GM19395 (cell line): ENCODE measurements around the gene WNT11.
A peak's percentile ranks its signal among the peaks of the same experiment; 100 is the strongest.

Experiments
- ATAC-seq: cut with Tn5 transposase; IDR thresholded peaks from one replicate; pipeline ENCODE4 v1.9.1; 2021; ENCODE audit warnings: mild to moderate bottlenecking, moderate library complexity; ENCODE audit not compliant: unreplicated experiment

The WNT11 gene

DNA sequence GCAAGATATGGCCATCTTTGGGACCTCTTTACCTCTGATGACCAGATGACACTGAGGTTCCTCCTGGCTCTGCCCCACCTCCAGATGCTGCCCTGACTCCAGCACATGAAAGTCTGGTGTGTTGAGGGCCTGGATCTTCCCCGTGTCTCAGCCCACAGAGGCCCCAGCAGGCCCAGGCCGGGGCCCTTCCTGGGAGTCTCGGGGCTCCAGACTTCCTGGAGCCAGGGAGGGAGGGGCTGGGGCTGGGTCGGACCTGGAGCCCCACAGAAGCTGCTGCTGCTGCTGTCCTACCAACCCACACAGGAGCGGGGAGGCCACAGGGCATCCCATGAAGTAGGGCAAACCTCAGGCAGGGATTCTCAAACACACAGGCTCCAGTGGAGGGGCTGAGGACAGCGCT lies 32.2 kb upstream of the WNT11 start:
- ATAC-seq: no peak

DNA sequence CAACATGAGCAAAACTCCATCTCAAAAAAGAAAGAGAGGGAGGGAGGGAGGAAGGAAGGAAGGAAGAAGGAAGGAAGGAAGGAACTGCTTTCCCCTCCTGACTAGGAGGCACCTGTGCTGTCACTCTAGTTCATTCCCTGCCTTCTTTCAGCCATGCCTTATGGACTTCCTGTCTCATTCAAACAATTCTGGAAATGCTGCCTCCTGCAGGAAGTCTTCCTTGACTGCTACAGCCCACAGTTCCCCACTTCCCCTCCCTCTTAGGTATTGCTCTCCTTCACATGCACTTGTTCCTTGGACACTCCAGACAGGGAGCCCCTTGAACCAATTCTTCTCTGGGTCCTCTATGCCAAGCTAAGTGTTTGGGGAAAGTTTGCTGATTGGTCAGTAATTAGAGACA lies 31.6 kb upstream of the WNT11 start:
- no peak for ATAC-seq

DNA sequence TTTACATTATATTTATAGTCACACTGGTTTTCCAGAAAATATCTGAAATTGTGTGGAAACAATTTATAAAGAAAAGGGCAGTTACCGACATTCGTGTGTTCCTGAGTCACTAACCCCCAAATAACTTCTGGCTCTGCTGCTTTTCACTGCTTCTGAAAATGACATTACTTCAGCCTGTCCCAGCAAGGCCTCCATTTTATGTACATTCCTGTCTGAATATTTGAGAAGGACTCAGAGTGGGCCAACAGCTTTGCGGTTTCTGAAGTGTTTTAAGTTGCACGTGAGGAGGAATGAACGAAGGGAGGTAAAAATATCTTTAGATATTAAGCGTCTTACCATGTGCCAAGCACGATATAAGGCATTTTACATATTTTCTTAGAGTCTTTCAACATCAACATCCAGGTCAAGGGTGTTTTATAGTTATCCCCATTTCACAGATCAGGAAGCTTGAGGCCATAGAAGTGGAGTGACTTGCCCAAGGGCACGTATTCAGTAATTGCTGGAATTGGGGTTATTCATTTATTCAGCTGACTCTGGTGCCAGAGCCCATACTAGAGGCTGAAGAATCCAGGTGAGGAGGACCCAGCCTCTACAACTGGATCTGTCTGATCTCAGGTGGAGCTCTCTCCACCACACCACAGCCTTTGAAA lies 30.8 kb upstream of the WNT11 start:
- ATAC-seq: no peak

DNA sequence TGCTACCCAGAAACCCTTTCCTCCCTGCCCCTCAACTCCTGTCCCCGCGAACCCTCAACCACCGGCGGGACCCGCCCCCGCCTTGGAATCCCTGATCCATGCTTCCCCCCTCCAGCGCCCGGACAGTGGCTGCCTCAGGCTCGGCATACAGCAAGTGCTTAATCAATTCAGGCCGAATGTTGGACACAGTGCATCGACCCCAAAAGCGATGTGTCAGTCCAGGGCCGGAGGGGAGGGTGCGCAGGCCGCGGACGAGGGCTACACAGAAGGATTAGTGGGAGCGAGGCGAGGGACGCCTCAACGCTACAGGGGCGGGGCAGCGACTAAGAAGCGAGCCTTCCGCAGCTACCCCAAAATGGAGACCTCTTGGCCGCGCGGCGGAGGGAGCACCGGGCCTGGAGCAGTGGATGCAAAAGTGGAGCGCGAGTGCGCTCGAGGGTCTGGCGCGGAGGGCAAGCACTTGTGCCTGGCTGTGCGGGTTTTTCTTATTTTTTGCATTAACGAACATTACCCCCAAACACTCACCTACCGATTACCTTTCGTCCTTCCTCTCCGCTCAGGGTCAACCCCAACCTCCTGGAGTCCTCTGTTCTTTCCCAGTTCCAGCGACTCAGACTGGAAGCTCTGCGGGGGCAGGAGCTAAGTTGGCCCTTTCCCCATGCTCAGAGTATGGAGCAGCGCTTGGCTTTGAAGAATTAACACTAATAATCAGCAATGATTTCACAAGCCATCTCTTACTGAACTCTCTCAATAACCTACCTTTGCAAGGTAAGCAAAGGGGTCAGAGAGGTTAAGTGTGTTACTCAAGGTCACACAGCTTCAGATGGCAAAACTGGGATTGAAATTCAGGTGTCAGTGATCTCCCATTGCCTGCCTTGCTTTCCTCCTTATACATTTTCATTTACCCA lies 30.0 kb upstream of the WNT11 start:
- ATAC-seq: peak; percentile 29

DNA sequence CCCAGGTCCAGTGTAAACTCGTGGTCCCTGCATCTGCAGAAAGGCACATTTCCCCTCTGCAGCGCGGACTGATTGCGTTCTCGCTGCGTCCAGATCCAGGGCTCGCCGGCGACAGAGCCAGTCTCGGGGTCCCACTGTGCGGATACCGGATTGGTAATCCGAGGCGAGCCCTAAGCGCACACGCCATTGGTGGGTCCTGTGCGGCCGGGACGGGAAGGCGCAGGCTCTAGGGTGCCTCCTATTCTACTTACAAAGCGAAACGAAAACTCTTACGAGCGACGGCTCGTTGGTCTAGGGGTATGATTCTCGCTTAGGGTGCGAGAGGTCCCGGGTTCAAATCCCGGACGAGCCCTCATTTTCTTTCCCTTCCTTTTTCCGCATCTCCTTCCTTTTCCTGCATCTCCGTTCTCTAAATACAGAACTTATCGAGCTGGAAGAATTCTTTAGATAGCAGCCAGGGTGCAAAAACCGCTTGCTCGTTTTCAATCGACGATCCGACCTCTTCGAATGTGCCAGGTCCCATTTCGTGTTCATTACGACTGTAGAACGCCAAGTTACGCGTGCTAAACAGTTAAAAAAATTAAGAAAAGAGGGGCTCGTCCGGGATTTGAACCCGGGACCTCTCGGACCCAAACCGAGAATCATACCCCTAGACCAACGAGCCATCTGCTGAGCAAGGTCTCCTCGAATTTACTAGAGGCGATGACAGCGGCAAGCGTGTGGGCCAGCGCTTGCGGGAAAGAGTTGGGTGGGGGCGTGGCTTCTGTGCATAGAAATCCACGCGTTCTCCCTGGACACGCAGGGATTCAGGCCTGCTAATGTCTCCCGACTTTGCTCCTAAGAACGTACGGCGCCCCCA lies 29.2 kb upstream of the WNT11 start:
- ATAC-seq: peak; percentile 72

DNA sequence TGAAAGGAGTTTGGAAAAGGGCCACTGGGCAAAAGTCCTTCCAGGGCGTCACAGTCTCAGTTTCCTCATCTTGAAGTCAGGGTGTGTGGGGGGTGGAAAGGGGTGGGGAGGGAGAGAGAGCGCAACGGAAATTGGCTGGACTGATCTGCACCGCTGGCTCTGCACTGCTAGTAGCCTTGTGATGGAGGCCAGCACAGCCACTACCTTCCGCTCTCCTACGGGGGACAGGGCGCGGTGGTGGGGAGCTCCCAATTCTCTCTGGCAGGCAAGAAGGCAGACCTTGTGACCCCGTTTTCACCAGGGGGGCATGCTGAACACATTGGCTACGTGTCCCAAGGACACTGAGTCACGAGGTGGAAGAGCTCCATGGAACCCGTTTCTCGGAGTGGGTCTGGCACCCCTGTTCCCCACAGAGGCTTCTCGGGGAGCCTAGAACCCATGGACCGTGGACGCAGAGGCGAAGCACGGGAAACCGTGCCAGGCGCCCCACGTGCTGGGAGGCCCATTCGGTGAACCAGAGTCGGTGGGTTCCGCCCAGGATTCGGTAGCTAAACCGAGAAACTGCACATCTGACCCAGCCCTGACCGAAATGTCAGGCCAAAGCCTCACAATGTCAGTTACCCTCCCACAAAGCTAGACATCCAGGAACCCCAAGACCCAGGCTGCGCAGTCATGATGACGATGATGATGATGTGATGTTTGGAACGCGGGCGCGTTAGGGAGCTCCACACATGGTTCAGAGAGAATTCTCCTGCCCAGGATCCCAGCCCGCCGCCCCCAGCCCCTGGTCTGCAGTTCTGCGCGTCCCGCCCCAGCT lies 28.3 kb upstream of the WNT11 start:
- peak; percentile 8 for ATAC-seq

DNA sequence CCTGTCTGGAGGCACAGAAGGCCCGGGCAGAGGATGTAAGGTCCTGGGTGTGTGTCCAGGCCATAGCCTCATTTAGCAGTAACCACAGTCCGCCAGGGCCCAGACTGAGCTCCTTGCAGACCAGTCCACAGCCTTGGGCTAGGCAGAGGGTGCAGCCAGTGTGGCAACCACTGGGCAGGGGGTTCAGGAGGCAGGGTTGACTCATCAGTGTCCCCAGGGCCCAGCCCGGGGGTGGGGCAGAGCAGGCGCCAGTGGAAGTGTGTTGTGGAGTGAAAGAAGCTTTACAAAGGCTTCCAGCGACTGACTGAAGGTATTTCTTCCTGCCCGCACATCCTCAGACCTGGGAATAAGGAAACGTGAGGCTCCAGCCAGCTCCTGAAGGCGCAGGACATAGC lies 27.7 kb upstream of the WNT11 start:
- no peak for ATAC-seq

DNA sequence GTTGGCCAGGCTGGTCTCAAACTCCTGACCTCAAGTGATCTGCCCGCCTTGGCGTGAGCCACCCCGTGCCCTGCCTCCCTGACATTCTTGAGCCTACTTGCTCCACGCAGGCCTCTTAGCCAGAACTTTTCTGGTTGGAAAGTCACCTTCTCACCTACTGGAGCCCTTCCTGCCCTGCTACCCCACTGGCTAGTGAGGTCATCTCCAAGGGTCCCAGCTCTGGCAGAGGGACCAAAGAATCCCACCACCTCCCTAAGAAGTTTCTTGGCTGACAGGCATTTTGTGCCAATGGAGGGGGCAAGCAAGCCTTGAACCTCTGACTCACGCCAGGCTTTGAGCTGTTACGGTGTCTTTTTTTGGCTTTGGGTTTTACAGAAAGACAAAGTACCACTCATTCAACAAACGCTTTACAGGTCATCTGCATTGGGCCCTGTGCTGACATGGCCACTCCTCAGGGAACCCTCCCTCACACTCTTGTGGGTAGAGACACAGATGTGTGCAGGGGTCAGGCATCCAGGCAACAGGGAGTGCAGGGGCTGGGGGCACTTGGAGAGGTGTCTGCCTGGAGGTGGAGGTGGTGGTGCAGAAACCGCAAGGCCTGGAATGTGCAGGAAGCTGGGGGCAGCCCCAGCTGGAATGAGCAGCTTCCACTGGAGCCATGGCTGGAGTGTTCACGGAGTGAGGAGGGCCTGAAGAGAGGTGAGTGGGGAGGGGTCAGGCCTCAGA lies 27.1 kb upstream of the WNT11 start:
- ATAC-seq: no peak

DNA sequence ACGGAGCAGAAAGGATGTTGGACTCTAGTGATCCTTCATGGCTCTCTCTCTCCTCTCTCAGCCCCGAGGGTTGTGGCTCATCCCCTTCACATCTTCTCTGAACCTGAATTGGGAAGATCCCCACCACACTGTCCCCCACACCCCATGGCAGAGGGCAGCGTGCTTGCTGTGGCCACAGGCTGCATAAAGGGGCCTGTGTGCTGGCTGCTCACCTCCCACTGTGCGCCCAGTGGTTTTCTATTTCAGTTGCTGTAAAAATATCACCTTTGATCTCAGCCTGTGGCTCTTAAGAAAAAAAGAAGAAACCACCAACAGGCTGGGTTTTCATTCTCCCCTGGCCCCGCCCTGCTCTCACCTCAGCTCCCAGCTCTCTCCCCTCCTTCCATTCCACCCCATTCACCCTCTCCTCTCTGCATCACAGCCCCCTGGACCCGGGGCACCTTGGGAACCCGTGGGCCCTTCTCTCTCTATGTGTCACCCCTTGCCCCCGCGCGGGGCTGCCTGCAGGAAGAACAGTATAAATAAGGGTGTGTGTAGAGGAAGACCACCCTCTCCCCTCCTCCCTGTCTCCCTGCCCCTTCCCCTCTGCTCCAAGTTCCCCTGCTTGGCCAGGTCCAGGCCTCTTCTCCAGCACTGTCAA lies 25.8 kb upstream of the WNT11 start:
- ATAC-seq: no peak

DNA sequence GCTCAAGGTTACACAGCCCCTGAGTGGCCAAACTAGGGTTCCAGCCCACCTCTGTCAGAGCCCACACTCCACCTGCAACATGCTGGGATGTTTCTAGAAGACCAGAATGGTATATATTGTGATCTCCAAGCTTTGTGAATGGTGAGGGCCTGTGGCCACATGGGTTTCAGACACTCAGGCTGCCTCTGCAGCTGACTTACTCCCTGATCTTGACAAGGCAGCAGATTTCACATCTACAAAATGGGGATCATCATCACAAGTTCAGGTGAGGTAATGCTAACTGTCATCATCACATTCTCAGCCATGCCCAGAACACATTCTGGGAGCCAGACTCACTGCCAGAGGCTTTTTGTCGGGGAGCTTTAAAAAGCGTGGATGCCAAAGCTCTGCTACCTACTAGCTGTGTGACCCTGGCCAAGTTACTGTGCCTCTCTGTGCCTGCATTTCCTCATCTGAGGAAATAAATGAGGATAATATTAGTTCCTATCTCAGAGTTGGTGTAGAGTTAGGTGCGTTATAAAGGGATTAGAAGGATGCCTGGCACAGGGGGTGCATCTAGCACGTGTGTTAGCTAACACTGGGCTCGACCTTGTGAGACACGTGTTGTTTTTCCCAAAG lies 24.9 kb upstream of the WNT11 start:
- ATAC-seq: no peak

DNA sequence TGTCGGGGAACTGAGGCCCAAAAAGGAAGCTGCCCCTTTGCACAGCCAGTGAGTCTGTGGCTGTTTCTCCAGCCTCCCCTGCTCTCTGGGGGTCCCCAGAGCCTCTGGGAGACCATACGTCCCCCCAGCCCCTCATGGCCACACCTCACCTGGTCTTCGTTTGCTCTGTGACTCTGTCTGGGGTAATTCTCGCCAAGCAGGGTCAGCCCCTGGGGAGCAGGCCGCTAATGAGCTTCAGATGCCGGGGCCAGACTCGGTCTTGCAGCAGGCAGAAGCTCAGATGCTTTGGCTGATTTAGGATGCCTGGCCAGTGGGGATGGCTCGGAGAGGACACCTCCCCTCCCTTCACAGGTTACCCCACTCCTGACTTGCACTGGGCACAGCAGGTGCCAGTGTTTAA lies 24.1 kb upstream of the WNT11 start:
- no peak for ATAC-seq

DNA sequence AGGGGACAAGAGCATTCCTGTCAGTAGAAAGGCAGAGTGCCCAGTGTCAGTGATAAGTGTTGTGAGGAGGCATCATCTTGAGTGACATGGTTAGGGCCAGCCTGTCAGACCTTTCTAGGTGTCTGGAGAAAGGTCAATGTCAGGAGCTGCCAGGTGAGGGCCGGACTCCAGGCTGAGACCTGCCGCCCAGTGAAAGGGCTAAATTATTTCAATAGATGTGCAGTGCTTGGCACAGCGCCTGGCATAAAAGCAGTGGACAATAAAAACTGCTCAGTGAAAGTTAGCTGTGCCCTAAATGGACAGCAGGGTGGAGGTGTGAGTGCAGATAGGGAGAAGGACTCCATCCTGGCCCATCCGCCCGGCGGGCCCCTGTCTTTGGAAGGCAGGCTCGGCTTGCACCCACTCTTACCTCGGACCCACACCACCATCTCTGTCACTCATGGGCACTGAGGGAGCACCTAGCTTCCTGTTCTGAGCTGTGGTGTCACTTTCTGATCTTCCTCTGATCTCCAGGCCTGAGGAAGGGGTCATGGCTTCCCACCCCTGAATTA lies 23.5 kb upstream of the WNT11 start:
- no peak for ATAC-seq

DNA sequence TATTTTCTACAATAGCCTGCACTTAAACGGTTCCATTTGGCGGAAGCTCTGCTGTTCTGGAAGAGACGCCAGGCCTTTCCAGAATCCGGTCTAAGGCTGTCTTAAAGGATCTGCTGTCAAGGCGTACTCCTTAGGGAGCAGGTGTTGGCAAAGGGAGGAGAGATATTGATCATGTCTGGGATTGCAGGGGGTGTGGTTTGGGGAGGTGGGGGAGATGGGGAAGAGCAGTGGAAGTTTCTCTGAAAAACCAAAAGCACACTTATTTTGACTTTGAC lies 22.5 kb upstream of the WNT11 start:
- ATAC-seq: no peak

DNA sequence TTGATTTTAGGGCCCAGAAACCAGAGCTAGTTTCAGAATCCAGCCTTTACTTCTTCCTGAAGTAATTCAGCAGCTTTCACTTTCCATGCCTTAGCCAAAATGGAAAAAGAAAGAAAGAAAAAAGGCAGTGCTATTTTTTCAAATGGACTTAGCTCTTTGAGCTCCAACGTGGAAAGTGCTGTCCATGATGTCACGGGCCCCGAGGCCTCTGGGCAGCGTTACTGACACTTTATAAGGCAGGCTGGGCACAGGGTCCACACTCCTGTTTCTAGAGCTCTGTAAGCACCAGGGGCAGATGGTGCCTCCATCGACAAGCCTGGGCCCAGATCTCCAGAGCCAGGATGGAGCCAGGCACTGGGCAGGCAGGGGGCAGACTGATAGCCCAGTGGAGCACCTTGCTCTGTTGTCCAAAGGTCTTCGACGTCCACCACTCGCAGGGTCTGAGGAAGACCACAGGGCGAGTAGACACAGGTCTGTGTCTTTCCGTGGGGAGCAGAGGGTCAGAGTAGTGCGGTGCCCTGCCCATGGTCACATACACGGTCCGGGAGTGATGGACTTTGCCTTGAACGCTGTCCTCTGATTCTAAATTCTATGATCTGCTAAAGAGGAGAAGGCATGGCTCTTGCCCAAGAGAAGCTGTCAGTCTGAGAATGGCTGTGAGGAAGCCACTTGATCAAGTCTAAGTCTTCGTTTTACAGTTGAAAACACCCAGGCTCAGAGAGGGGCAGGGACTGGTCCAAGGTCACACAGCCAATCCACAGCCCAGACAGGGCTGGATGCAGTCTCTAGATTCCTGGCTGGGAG lies 22.0 kb upstream of the WNT11 start:
- ATAC-seq: no peak

DNA sequence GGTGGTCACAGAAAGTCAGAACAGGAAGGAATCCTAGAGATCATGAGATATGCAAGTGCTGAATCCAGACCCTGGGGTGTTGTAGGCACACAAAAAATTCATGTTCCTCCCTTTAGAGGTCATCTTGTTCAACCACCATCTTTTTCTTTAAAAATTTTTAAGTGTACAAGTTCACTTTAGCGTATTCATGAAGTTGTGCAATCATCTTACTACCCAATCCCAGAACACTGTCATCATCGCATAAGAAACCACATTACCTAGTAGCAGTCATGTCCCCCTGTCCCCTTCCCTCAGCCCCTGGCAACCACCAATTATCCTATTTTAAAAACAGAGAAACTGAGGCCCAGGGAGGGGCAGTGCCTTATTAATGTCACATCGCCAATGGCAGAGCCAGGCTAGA lies 20.3 kb upstream of the WNT11 start:
- ATAC-seq: no peak

DNA sequence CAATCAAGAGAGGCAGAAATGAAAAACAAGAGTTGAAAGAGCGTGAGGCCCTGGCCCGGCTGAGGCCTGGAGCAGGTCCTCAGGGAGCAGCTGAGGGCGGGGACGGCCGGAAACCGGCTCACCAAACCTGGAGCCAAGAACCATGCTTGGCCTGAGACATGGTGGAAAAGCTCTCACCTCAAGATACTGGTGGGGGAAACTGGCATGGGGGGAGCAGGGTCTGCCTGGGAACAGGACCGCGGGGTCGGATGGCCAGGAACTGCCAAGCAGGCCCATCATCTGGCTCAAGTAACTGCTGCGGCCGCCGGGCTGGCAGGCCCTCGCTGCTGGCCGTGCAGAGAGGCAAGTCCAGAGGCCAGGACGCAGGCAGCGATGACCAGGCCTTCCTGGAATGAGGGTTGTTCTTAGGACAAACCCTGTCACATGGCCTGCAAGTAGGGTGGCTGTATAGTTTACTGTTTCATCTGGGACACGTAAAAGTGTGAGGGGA lies 18.9 kb upstream of the WNT11 start:
- ATAC-seq: no peak

DNA sequence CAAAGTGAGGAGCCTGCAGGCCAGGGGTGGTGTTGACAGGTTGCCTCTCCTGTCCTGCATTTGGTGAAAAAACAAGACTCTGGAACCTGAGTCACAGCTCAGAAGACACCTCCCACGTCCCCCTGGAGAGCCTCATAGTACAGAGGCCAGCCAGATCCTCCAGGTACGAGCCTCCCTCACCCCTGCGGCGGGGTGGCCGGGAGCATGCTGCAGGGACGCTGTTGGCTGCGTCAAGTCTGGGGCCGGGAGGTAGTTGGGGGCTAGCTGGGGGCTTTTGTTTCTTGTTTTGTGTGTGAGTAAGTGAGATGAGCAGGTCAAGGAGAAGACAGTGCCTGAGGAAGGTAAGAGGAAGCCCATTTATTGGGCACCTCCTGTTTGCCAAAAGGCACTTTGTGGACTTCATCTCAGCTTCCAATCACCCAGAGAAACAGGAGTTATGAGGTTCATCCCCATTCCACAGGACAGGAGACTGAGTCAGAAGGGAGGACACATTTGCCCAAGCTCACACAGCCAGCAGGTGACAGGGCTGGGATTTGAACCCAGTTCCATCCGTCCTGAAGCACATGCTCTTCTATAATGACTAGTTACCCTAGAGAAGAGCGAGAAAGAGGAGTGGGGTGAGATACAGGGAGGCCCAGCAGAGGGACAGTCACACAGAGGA lies 18.3 kb upstream of the WNT11 start:
- ATAC-seq: no peak

DNA sequence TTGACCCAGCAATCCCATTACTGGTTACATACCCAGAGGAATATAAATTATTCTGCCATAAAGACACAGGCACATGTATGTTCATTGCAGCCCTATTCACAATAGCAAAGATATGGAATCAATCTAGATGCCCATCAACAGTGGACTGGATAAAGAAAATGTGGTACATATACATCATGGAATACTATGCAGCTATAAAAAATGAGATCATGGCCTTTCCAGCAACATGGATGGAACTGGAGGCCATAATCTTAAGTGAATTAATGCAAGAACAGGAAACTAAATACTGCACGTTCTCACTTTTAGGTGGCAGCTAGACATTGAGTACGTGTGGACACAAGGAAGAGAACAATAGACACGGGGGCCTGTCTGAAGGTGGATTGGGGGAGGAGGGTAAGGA lies 15.1 kb upstream of the WNT11 start:
- ATAC-seq: no peak
